GM12878 (cell line): ENCODE results near the gene AXDND1.

ENCODE experiments used
- CEBPB ChIP-seq, 2 experiments: fragments of 150-350 bp in 1 of 2; IDR thresholded peaks; 2 replicates each; pipeline ENCODE4 v1.6.1; 2012 to 2014; ENCODE audit warnings: low read depth in 2 of 2, low read length in 2 of 2, borderline replicate concordance in 1 of 2, inconsistent platforms in 1 of 2
- CTCF ChIP-seq, 3 experiments: IDR thresholded peaks in 2 of 3; conservative IDR thresholded peaks in 1 of 3; 2 replicates each; pipeline ENCODE4 v1.5.1; 2011; ENCODE audit warnings: low read depth in 3 of 3, low read length in 3 of 3, mild to moderate bottlenecking in 3 of 3, control low read depth in 2 of 3, moderate library complexity in 2 of 3, inconsistent platforms in 1 of 3, mixed read lengths in 1 of 3; ENCODE audit not compliant: control insufficient read depth in 2 of 3, insufficient read depth in 1 of 3; ENCODE audit errors: extremely low read depth in 1 of 3
- EZH2 ChIP-seq: IDR thresholded peaks from 2 replicates; pipeline ENCODE4 v1.6.1; 2012; ENCODE audit warnings: low read depth, mild to moderate bottlenecking, control low read depth, inconsistent platforms, low read length, borderline replicate concordance; ENCODE audit not compliant: control insufficient read depth
- FOXK2 ChIP-seq: fragments of 450-650 bp; IDR thresholded peaks from 2 replicates; pipeline ENCODE4 v1.6.1; 2017; ENCODE audit warnings: mild to moderate bottlenecking, moderate library complexity
- FOXM1 ChIP-seq: IDR thresholded peaks from 2 replicates; pipeline ENCODE4 v1.6.1; 2012; ENCODE audit warnings: low read depth, mild to moderate bottlenecking, inconsistent platforms, low read length, moderate library complexity
- GABPA ChIP-seq: IDR thresholded peaks from 2 replicates; pipeline ENCODE4 v1.6.1; 2014; ENCODE audit warnings: antibody characterized with exemption, low read depth, mild to moderate bottlenecking, inconsistent platforms
- KDM1A ChIP-seq: fragments of 200-600 bp; sonication (generic); IDR thresholded peaks from 2 replicates; pipeline ENCODE4 v1.6.1; 2016; ENCODE audit warnings: borderline replicate concordance
- NFXL1 ChIP-seq: fragments of 450-650 bp; IDR thresholded peaks from 2 replicates; pipeline ENCODE4 v1.6.1; 2017; ENCODE audit warnings: antibody characterized with exemption, mild to moderate bottlenecking, borderline replicate concordance
- POLR2A ChIP-seq: IDR thresholded peaks from 2 replicates; pipeline ENCODE4 v1.6.1; 2011; ENCODE audit warnings: low read depth, mild to moderate bottlenecking, low read length
- RAD21 ChIP-seq: IDR thresholded peaks from 2 replicates; pipeline ENCODE4 v1.6.1; 2011; ENCODE audit warnings: mild to moderate bottlenecking, low read depth, low read length, moderate library complexity; ENCODE audit not compliant: insufficient read depth
- SP1 ChIP-seq: IDR thresholded peaks from one replicate; pipeline ENCODE4 v1.6.1; 2011; ENCODE audit warnings: low read depth, low read length
- STAT3 ChIP-seq: IDR thresholded peaks from 2 replicates; pipeline ENCODE4 v1.6.1; 2011; ENCODE audit warnings: low read depth, low read length, improper control_type of control experiment
- TAF1 ChIP-seq: IDR thresholded peaks from 2 replicates; pipeline ENCODE4 v1.6.1; 2011; ENCODE audit warnings: mild to moderate bottlenecking, low read depth, low read length, borderline replicate concordance

GRCh38 chr1:179490611-179491010 is 124.8 kb downstream of the AXDND1 start:
- TF ChIP-seq CTCF (IDR thresholded peaks at IDR 0.05 in 2 of 3, conservative IDR thresholded peaks at IDR 0.05 in 1 of 3; ENCODE audit: control insufficient read depth in 2 of 3, extremely low read depth in 1 of 3, insufficient read depth in 1 of 3, low read depth in 3 of 3, low read length in 3 of 3), result no peak
- TF ChIP-seq GABPA, result no peak
- TF ChIP-seq FOXK2, result no peak
- TF ChIP-seq SP1, result no peak
- TF ChIP-seq POLR2A, result no peak
- TF ChIP-seq RAD21, result no peak
- no peak for TF ChIP-seq EZH2
- no peak for TF ChIP-seq TAF1
- no peak for TF ChIP-seq STAT3
- no peak for TF ChIP-seq NFXL1
- TF ChIP-seq CEBPB (IDR thresholded peaks at IDR 0.05; ENCODE audit: borderline replicate concordance in 1 of 2, low read depth in 2 of 2, low read length in 2 of 2), result no peak
- TF ChIP-seq FOXM1, result no peak
- no peak for TF ChIP-seq KDM1A
